Keratinocyte (primary cell): ENCODE results near the gene EXOC6B. TPM values are rescaled to one million over a fixed set of nuclear protein-coding genes. Genes with fewer than 3 reads are reported as not detected.

ENCODE experiments used
- DNase-seq: peaks from one replicate; pipeline ENCODE4 v3.0.0-alpha.2; 2011; ENCODE audit warnings: low read depth, missing footprints, low spot score
- FAIRE-seq: peaks from 2 replicates; lab custom pipeline; 2011; peaks lifted over from hg19 to GRCh38; lab: Jason Lieb, UNC
- H2AFZ ChIP-seq: 2 replicates; pipeline ENCODE4 v1.6.0; 2012; ENCODE audit warnings: low read length, control low read depth, inconsistent platforms; ENCODE audit not compliant: control insufficient read depth
- H3K27ac ChIP-seq: 2 replicates; pipeline ENCODE4 v1.5.1; 2011; ENCODE audit warnings: low read length; ENCODE audit not compliant: control insufficient read depth, insufficient read depth
- H3K27me3 ChIP-seq: 3 replicates; pipeline ENCODE4 v1.6.0; 2011; ENCODE audit warnings: low read length; ENCODE audit not compliant: control insufficient read depth, insufficient read depth; ENCODE audit errors: extremely low read depth
- H3K36me3 ChIP-seq, 2 experiments: 2 replicates in 1 of 2; 3 replicates in 1 of 2; pipeline ENCODE4 v1.5.1; 2011; ENCODE audit warnings: low read length in 2 of 2, mild to moderate bottlenecking in 1 of 2; ENCODE audit not compliant: control insufficient read depth in 2 of 2, insufficient read depth in 2 of 2; ENCODE audit errors: extremely low read depth in 1 of 2
- H3K4me1 ChIP-seq: 3 replicates; pipeline ENCODE4 v1.5.1; 2011; ENCODE audit warnings: low read length; ENCODE audit not compliant: control insufficient read depth, insufficient read depth; ENCODE audit errors: extremely low read depth
- H3K4me2 ChIP-seq: 3 replicates; pipeline ENCODE4 v1.6.0; 2011; ENCODE audit warnings: low read depth, low read length; ENCODE audit not compliant: control insufficient read depth, insufficient read depth; ENCODE audit errors: extremely low read depth
- H3K4me3 ChIP-seq, 3 experiments: fragments of 200-600 bp in 1 of 3; sonication (generic) in 1 of 3; 2 replicates in 2 of 3; 3 replicates in 1 of 3; pipeline ENCODE4 v1.5.1; 2011 to 2016; ENCODE audit warnings: low read length in 3 of 3, mild to moderate bottlenecking in 3 of 3, control low read depth in 2 of 3, inconsistent platforms in 1 of 3, low read depth in 1 of 3, mixed read lengths in 1 of 3, mixed run types in 1 of 3, moderate library complexity in 1 of 3; ENCODE audit not compliant: control insufficient read depth in 2 of 3, insufficient read depth in 2 of 3; ENCODE audit errors: extremely low read depth in 1 of 3
- H3K79me2 ChIP-seq: 2 replicates; pipeline ENCODE4 v1.6.0; 2012; ENCODE audit warnings: low read length; ENCODE audit not compliant: control insufficient read depth, insufficient read depth
- H3K9ac ChIP-seq: 3 replicates; pipeline ENCODE4 v1.6.0; 2011; ENCODE audit warnings: low read length; ENCODE audit not compliant: control insufficient read depth, insufficient read depth; ENCODE audit errors: extremely low read depth
- H3K9me1 ChIP-seq: 3 replicates; pipeline ENCODE4 v1.6.0; 2011; ENCODE audit warnings: low read length; ENCODE audit not compliant: control insufficient read depth, insufficient read depth; ENCODE audit errors: extremely low read depth
- H3K9me3 ChIP-seq: 2 replicates; pipeline ENCODE4 v1.5.1; 2012; ENCODE audit warnings: low read depth, low read length; ENCODE audit not compliant: control insufficient read depth
- H4K20me1 ChIP-seq: 3 replicates; pipeline ENCODE4 v1.6.0; 2011; ENCODE audit warnings: low read length; ENCODE audit not compliant: control insufficient read depth, insufficient read depth; ENCODE audit errors: extremely low read depth
- CTCF ChIP-seq, 3 experiments: IDR thresholded peaks in 1 of 3; conservative IDR thresholded peaks in 1 of 3; optimal IDR thresholded peaks in 1 of 3; 2 replicates in 2 of 3; 3 replicates in 1 of 3; pipeline versions ENCODE3 to v1.5.1; 2011; ENCODE audit warnings: low read length in 3 of 3, mild to moderate bottlenecking in 3 of 3, moderate library complexity in 2 of 3, control low read depth in 1 of 3, inconsistent platforms in 1 of 3; ENCODE audit not compliant: insufficient read depth in 2 of 3; ENCODE audit errors: extremely low read depth in 1 of 3
- EZH2 ChIP-seq: IDR thresholded peaks from one replicate; pipeline ENCODE4 v1.6.1; 2012; ENCODE audit warnings: inconsistent platforms, mild to moderate bottlenecking, low read length, moderate library complexity
- dilution Hi-C: fragments of 300-500 bp; cut with MboI; formaldehyde crosslinking; loops from one replicate; pipeline ENCODE4 v1.7.0; 2020; ENCODE audit warnings: low sequenced_read_pairs; ENCODE audit not compliant: extremely low pct_ligation_motif_present
- polyA plus RNA-seq, 5 experiments: library from polyadenylated mRNA; depleted of rRNA in 3 of 5; stranded (reverse) in 3 of 5; stranded (forward) in 1 of 5; unstranded in 1 of 5; fragments of >200 nt; gene quantifications; 1 replicate in 1 of 5; 2 replicates in 3 of 5; 3 replicates in 1 of 5; pipeline versions ENCODE4 v1.2.1 to v1.2.3, GENCODE V29; 2011 to 2012; ENCODE audit warnings: missing spikeins in 2 of 5, low read depth in 1 of 5, low replicate concordance in 1 of 5

The EXOC6B gene
- polyA plus RNA-seq, 1 donor (not counting 4 experiments of a cell fraction or from before 2014, with no cell fraction given), result 37.3 TPM

DNA sequence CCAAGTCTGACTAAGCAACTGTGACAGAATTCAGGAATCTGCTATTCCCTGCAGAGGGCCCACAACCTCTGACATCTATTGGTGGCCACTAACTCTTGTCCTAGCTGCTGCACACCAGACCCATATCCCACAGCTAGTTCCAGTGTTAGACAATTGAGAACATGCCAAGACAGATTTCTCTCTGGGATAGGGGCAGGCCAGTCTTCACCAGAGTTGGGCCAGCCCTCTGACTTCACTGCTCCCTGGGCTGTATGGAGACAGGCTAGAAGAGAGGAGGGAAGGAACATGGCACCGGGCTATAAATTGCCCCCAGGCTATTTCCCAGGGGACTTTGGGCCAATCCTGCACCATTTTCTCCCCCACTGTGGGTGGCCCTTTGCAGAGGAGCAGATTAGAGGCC, 645.5 kb downstream of the EXOC6B start:
- TF ChIP-seq EZH2, result no peak
- TF ChIP-seq CTCF (optimal IDR thresholded peaks at IDR 0.05 in 1 of 3, IDR thresholded peaks at IDR 0.05 in 1 of 3, conservative IDR thresholded peaks at IDR 0.05 in 1 of 3; ENCODE audit: extremely low read depth in 1 of 3, insufficient read depth in 2 of 3, low read length in 3 of 3), result no peak
- Histone ChIP-seq H3K27me3 (no peaks in the 10 kb centered on the region), H4K20me1 (no peaks in the 10 kb centered on the region), H3K79me2 (no peaks in the 10 kb centered on the region), H3K9me3 (no peaks in the 10 kb centered on the region), H3K4me1 (no peaks in the 10 kb centered on the region), H2AFZ (no peak overlapping the region), H3K4me3 (no peak overlapping the region), H3K9me1 (no peaks in the 10 kb centered on the region), H3K36me3 (peaks cover 5 to 9% of the 10 kb centered on the region in 2 experiments), H3K4me2 (no peak overlapping the region), H3K27ac (no peak overlapping the region), H3K9ac (no peak overlapping the region)
- no peak for DNase-seq
- FAIRE-seq, result no peak
- dilution Hi-C loops, result no loop called here

- H2AFZ ChIP-seq, result no peak overlapping the region
- H3K9me1 ChIP-seq, result no peaks in the 10 kb centered on the region
- H3K27ac ChIP-seq, result no peak overlapping the region
- H3K79me2 ChIP-seq, result no peaks in the 10 kb centered on the region
- TF ChIP-seq CTCF (optimal IDR thresholded peaks at IDR 0.05 in 1 of 3, IDR thresholded peaks at IDR 0.05 in 1 of 3, conservative IDR thresholded peaks at IDR 0.05 in 1 of 3; ENCODE audit: extremely low read depth in 1 of 3, insufficient read depth in 2 of 3, low read length in 3 of 3) (no peak), EZH2 (no peak)
- dilution Hi-C loops, result no loop called here
- H3K4me2 ChIP-seq, result no peak overlapping the region
- peaks cover 5 to 9% of the 10 kb centered on the region in 2 experiments for H3K36me3 ChIP-seq
- H3K9ac ChIP-seq, result no peak overlapping the region
- DNase-seq, result no peak
- no peaks in the 10 kb centered on the region for H4K20me1 ChIP-seq
- no peak overlapping the region for H3K4me3 ChIP-seq
- H3K4me1 ChIP-seq, result no peaks in the 10 kb centered on the region
- no peaks in the 10 kb centered on the region for H3K9me3 ChIP-seq
- no peak for FAIRE-seq
- no peaks in the 10 kb centered on the region for H3K27me3 ChIP-seq
Measured at GRCh38 chr2:72178551-72178950, 647.3 kb downstream of the EXOC6B start.
